ENCODE measurements around the gene ZNF697.

DNA sequence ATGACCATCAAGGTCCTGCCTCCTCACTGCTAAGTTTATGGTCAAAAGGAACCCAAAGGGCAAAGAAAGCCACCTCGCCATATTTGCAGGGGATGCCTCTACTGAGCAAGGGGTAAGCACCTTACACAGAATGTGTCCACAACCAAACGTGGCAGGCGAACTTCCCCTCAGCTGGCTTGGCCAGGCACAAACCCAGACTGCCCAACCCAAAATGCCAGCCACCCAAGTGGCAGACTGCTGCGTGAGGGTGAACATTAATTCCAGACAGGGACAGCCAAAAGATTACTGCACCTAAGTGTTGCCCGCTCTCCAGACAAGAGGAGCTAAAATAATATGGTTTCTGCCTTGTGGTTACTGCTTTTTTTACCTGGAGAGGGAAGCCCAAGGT lies 16.0 kb downstream of the ZNF697 start:
- TF ChIP-seq, protein P1, sequence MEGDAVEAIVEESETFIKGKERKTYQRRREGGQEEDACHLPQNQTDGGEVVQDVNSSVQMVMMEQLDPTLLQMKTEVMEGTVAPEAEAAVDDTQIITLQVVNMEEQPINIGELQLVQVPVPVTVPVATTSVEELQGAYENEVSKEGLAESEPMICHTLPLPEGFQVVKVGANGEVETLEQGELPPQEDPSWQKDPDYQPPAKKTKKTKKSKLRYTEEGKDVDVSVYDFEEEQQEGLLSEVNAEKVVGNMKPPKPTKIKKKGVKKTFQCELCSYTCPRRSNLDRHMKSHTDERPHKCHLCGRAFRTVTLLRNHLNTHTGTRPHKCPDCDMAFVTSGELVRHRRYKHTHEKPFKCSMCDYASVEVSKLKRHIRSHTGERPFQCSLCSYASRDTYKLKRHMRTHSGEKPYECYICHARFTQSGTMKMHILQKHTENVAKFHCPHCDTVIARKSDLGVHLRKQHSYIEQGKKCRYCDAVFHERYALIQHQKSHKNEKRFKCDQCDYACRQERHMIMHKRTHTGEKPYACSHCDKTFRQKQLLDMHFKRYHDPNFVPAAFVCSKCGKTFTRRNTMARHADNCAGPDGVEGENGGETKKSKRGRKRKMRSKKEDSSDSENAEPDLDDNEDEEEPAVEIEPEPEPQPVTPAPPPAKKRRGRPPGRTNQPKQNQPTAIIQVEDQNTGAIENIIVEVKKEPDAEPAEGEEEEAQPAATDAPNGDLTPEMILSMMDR (IDR thresholded peaks at IDR 0.05; ENCODE audit: insufficient read depth, low read depth, low read length) = no peak
- TF ChIP-seq EZH2 (IDR thresholded peaks at IDR 0.05; ENCODE audit: insufficient read depth, low read length) = no peak

Data from astrocyte (in vitro differentiated cells and primary cell).